Activated naive CD4-positive, alpha-beta T cell treated with anti-CD3 and anti-CD28 coated beads for 36 hours (primary cell): ENCODE results near the gene MRPS34. TPM values are rescaled to one million over a fixed set of nuclear protein-coding genes. Genes with fewer than 3 reads are reported as not detected.

Experiments
- CTCF ChIA-PET: fragments of 350-600 bp; sonication (Branson Sonifier 250); formaldehyde crosslinking; loops from one replicate; lab custom pipeline; 2021; ENCODE audit warnings: antibody characterized with exemption; lab: Charles Lee
- DNase-seq: peaks from one replicate; pipeline ENCODE4 v3.0.0-alpha.2; 2020
- H3K27ac Mint-ChIP-seq: one replicate; pipeline ENCODE4 v1.8.0; 2021; ENCODE audit warnings: mild to moderate bottlenecking, mixed read lengths
- H3K27me3 Mint-ChIP-seq: one replicate; pipeline ENCODE4 v1.8.0; 2021; ENCODE audit warnings: low read depth, mixed read lengths
- H3K36me3 Mint-ChIP-seq: one replicate; pipeline ENCODE4 v1.8.0; 2021; ENCODE audit warnings: low read depth, mixed read lengths
- H3K4me1 Mint-ChIP-seq: one replicate; pipeline ENCODE4 v1.8.0; 2021; ENCODE audit warnings: low read depth, mixed read lengths
- H3K4me3 Mint-ChIP-seq: one replicate; pipeline ENCODE4 v1.8.0; 2021; ENCODE audit warnings: mild to moderate bottlenecking, moderate library complexity, mixed read lengths
- H3K9me3 Mint-ChIP-seq: one replicate; pipeline ENCODE4 v1.8.0; 2021; ENCODE audit warnings: mixed read lengths
- intact Hi-C: fragments of 100-400 bp; cut with micrococcal nuclease; formaldehyde crosslinking; loops from one replicate; pipeline ENCODE4 v1.15.1; 2023
- total RNA-seq, 2 experiments: library from RNA; stranded (reverse); gene quantifications; one replicate each; pipeline ENCODE4 v1.2.3, GENCODE V29; 2021

Gene MRPS34
- total RNA-seq: 100 to 1,000 TPM; 122 to 138 TPM

DNA sequence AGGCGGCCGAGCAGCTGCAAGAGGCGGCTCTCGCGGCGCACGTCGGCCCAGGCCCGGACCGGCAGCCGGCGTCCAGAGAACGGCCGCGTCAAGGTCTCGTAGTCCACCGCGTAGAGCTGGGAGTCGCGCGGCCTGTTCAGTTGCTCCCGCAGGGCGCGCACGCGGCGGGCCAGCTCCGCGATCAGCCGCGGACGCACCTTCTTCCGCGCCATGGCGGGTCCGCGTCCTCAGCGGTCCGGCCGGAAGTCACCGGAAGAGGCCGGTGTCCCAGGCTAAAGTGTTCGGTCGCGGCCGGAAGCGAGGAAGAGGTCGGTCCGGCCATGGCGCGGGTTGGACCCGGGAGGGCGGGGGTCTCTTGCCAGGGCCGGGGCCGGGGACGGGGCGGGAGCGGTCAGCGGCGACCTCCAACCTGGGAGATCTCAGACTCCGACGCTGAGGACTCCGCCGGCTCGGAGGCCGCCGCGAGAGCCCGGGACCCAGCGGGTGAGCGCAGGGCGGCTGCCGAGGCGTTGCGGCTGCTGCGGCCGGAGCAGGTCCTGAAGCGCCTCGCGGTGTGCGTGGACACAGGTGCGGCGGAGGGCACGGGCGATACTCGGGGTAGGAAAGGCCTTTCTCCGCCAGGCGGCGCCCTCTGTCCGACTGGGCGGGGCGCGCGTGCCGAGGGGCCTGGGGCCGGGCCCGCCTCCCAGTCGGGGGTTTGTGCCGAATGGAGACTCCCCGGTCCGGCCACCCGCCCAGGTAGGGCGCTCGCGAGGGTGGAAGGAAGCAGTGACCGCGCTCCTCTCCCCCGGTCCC lies at the start of gene MRPS34:
MRPS34 (minus strand) TSS at position 227 of the 795 bp plus-strand sequence; CDS start at position 212, 15 bp downstream.
- peak; percentile 85 for DNase-seq

DNA sequence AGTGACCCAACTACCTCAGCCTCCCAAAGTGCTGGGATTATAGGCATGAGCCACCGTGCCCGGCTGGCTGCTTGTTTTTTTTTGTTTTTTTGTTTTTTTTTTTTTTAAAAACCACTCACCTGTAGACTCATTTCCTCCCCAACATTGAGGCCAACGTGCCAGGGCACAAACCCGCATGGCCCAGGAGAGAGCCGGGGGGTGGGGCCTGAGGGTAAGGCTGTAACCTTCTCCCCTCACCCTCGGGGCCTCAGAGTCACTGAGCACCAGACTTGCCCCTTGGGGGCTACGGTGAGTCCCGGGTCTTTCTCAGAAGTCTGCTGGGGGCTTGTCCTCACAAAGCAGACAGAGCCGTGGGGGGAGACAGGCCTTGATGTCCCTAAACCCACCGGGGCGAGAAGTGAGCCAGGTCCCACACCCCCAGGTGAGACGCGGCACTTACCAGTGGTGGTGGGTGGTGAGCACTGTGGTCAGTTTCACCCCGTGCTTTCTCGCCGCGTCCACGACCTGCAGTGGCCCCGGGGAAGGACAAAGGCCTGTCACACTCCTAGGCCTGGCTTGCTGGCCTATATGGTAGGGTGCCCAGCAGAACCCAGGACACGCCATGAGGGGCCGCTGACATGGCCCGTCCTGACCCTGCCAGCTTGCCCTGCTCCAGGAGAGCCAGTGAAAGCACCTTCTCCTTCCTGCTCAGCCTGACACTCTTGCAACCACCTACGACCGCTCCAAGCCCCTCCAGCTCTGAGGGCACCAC lies 49.1 kb upstream of the MRPS34 start:
- Mint-ChIP-seq H3K9me3 (no peaks in the 10 kb centered on the region), H3K27me3 (no peaks in the 10 kb centered on the region), H3K4me1 (peaks cover 20% of the 10 kb centered on the region), H3K27ac (no peak overlapping the region), H3K4me3 (no peak overlapping the region), H3K36me3 (peaks cover 2% of the 10 kb centered on the region)
- no peak for DNase-seq
- intact Hi-C loops: no loop called here
- CTCF ChIA-PET: no interaction called here

More for the DNA sequence above, at the start of gene MRPS34:
- Mint-ChIP-seq H3K4me1 (peaks cover 7% of the 10 kb centered on the region), H3K27ac (peak within 1 kb of the TSS; percentile 93), H3K4me3 (peak within 1 kb of the TSS; percentile 93), H3K27me3 (no peaks in the 10 kb centered on the region), H3K36me3 (peaks cover 12% of the 10 kb centered on the region), H3K9me3 (no peaks in the 10 kb centered on the region)
- CTCF ChIA-PET: interaction anchor here (1.5 to 3.5 kb wide), 3 partner anchors 10 to 168 kb away, joined by 3 to 26 read pairs (median 10); partner anchors contain the start of genes MAPK8IP3, NUBP2 and SPSB3
- intact Hi-C loops: loop anchor here (1.0 to 5.0 kb wide), 9 partner anchors 9 to 464 kb away; partner anchors contain the start of genes CRAMP1, FAHD1, HAGH and IFT140

DNA sequence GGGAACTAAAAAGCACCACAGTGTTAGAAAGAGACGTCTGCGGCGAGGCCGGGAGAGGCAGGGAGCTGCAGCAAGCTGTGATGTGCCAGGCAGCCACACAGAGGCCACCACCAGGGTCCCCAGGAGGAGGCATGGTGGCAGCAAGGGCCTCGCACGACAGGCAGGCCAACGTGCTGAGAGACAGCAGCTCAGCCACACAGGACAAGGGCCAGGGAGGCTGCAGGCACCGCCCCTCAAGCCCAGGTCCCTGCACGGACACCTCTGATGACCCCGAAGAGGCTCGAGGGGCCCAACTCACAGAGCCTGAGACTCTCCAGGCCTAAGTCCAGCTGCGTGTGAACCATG lies 48.0 kb upstream of the MRPS34 start:
- CTCF ChIA-PET: no interaction called here
- intact Hi-C loops: no loop called here
- DNase-seq: no peak
- Mint-ChIP-seq H3K27ac (no peak overlapping the region), H3K4me1 (peaks cover 20% of the 10 kb centered on the region), H3K4me3 (no peak overlapping the region), H3K9me3 (no peaks in the 10 kb centered on the region), H3K27me3 (no peaks in the 10 kb centered on the region), H3K36me3 (peaks cover 1% of the 10 kb centered on the region)

DNA sequence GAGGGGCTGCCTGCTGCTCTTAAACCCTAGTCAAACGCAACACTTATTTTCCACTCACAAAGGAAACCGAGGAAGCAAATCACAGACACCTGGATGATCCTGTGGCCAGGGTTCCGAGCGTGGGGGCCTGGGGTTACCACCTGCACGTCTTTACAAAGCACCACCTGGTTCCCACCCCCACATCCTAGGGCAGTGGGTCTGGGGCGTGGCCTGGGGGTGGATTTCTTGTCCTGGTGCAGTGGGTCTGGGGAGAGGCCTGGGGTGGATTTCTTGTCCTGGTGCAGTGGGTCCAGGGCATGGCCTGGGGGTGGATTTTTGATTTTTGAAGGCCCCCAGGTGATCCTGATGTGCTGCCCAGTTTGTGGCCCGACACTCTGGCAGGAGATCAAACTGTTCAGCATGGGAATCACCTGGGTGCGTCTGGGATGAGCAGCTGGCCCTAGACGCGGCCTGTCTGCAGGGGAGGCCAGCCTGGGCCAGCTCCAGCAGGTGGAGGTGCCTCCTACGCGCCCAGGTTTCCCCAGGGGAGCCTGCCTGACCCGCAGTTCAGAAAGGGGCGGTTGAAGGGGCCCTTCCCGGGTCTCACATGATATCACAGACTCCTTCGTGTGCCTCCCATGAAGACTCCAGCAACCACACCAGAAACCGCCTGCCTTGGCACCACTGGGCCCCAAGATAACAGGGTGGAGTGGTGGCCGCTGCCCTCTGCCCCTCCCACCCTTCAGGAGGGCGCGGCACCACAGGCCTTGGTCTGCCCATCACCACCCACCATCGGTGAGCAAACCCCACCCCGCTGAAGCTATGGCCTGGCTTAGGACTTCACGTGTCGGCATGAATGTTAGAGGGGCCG lies 47.4 kb upstream of the MRPS34 start:
- DNase-seq: no peak
- peaks cover 14% of the 10 kb centered on the region for H3K4me1 Mint-ChIP-seq
- no peaks in the 10 kb centered on the region for H3K9me3 Mint-ChIP-seq
- CTCF ChIA-PET: no interaction called here
- H3K36me3 Mint-ChIP-seq: peaks cover 1% of the 10 kb centered on the region
- intact Hi-C loops: no loop called here
- no peaks in the 10 kb centered on the region for H3K27me3 Mint-ChIP-seq
- no peak overlapping the region for H3K27ac Mint-ChIP-seq
- H3K4me3 Mint-ChIP-seq: no peak overlapping the region

DNA sequence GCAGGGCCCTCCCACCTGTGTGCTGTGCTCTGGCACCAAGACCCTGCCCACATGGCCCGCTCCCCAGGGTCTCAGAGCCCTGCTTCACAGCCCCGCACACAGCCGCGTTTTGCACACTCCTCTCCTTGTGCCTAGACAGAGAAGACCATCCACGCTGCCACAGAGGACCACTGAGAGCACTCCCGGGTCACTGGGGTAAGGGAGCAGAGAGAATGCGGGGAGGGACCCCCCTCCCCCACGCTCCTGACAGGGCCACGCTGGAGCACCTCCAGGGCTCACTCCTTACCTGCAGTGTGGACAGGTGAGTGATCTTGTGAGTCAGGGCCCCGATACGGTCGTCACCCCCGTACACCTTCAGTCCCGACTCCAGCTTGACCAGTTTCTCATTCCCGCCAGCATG lies 46.7 kb upstream of the MRPS34 start:
- peaks cover 1% of the 10 kb centered on the region for H3K36me3 Mint-ChIP-seq
- no peaks in the 10 kb centered on the region for H3K9me3 Mint-ChIP-seq
- no peak overlapping the region for H3K27ac Mint-ChIP-seq
- no peak overlapping the region for H3K4me3 Mint-ChIP-seq
- CTCF ChIA-PET: no interaction called here
- no peak for DNase-seq
- H3K4me1 Mint-ChIP-seq: peaks cover 8% of the 10 kb centered on the region
- no peaks in the 10 kb centered on the region for H3K27me3 Mint-ChIP-seq
- intact Hi-C loops: no loop called here

DNA sequence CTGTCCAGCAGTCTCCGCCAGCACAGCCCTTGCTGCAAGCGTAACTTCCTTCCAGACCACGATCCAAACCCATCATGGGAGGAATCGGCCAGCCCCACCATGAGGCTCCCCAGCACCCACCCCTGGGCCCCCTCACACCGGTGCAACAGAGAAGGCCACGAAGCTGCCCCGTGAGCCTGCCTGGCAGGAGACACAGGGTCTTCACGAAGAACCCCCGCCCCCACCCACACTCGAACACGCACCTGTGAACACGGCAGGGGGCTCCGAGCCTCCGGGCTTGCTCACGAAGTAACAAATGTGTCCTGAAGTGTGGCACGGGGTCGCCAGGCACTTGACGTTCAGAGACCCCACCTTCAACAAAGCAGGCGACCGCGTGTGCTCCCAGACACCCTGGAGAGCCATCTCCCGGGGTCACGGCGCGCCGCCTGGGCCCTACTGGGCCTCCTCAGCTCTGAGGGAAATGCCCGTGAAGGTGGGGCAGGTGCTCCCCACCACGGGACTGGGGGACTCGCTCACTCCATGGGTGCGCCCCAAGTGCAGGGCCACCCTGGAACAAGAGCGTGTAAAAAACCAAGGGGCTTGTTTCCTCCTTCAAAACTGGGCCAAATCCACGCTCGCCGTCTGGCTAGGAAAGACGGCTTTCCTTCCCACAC lies 46.1 kb upstream of the MRPS34 start:
- intact Hi-C loops: no loop called here
- CTCF ChIA-PET: no interaction called here

DNA sequence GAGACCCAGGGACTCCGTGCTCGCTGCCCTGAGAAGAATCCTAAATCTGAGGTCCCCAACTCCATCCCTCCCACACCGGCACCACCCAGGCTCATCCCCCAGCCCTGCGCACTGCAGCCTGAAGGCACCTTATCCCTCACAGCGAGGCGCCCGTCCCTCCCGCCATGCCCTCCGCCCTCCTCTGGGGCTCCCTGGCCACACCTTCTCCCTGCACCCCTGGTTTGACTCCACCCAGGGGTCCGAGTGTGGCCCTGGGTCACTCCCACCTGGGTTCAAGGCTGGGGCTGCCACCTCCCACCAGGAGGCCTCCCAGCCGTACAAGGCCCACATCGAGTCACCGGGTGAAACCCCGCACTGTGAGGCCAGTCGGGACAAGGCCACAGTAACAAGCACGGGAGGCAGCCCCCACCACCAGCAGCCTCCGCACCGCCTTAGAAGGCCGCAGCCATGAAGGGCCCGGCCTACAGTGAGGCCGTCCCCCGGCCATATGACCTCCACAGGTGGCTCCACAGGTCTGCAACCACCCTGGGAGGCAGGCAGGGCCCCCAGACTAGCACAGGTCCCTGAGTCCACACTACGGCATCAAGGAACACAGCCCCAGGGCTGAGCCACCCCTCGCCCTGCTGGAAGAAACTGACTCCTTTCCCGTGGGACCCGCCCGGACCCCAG lies 45.4 kb upstream of the MRPS34 start:
- H3K4me3 Mint-ChIP-seq: no peak overlapping the region
- no peak for DNase-seq
- no peaks in the 10 kb centered on the region for H3K27me3 Mint-ChIP-seq
- no peaks in the 10 kb centered on the region for H3K9me3 Mint-ChIP-seq
- peaks cover 1% of the 10 kb centered on the region for H3K36me3 Mint-ChIP-seq
- no peak overlapping the region for H3K27ac Mint-ChIP-seq
- CTCF ChIA-PET: no interaction called here
- intact Hi-C loops: no loop called here
- no peaks in the 10 kb centered on the region for H3K4me1 Mint-ChIP-seq

More for the DNA sequence above, 46.1 kb upstream of the MRPS34 start:
- H3K36me3 Mint-ChIP-seq: peaks cover 1% of the 10 kb centered on the region
- H3K9me3 Mint-ChIP-seq: no peaks in the 10 kb centered on the region
- H3K27me3 Mint-ChIP-seq: no peaks in the 10 kb centered on the region
- no peak for DNase-seq
- no peak overlapping the region for H3K27ac Mint-ChIP-seq
- peaks cover 4% of the 10 kb centered on the region for H3K4me1 Mint-ChIP-seq
- H3K4me3 Mint-ChIP-seq: no peak overlapping the region

DNA sequence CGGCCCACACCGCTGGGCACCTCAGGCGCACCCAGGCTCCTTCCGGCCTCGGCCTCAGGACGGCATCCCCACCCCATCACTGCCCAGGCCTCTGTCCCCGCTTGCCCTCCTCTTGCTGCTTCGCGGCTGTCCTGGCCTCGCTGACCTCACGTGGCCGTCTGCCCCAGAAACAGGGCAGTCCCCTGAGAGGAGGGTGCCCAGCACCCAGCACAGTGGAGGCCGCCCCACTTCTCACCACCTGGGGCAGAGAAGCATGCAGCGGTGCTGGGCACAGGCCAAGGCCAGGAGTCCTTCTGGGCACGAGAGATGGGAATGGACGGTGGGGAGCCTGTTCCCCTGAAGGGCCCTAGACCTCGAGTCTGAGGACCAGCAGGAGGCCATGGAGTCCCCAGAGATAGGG lies 44.8 kb upstream of the MRPS34 start:
- H3K9me3 Mint-ChIP-seq: no peaks in the 10 kb centered on the region
- CTCF ChIA-PET: interaction anchor here (0.6 kb wide), 1 partner anchor 124 kb away, joined by 3 read pairs; no protein-coding TSS in a partner anchor
- peaks cover 1% of the 10 kb centered on the region for H3K36me3 Mint-ChIP-seq
- peaks cover 5% of the 10 kb centered on the region for H3K4me1 Mint-ChIP-seq
- no peaks in the 10 kb centered on the region for H3K27me3 Mint-ChIP-seq
- DNase-seq: no peak
- intact Hi-C loops: no loop called here
- no peak overlapping the region for H3K27ac Mint-ChIP-seq
- no peak overlapping the region for H3K4me3 Mint-ChIP-seq

DNA sequence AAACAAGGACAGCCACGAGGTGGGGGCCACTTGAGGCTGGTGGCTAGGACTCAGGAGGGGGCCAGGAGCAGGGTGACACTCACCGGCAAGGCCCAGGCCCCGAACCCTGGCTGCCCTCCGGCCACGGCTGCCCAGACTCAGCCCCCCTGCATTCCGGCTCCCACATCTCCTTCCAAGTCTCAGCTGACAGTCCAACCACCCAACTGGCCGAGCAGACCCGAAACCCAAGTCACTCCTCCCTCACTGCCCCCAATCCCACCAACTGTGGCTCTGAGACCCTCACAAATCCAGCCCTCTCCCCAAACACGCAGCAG lies 44.3 kb upstream of the MRPS34 start:
- CTCF ChIA-PET: interaction anchor here (0.6 kb wide), 1 partner anchor 124 kb away, joined by 3 read pairs; no protein-coding TSS in a partner anchor
- intact Hi-C loops: no loop called here
- no peaks in the 10 kb centered on the region for H3K9me3 Mint-ChIP-seq
- H3K27me3 Mint-ChIP-seq: no peaks in the 10 kb centered on the region
- H3K4me3 Mint-ChIP-seq: no peak overlapping the region
- no peak for DNase-seq
- H3K27ac Mint-ChIP-seq: no peak overlapping the region
- H3K36me3 Mint-ChIP-seq: peaks cover 1% of the 10 kb centered on the region
- peaks cover 10% of the 10 kb centered on the region for H3K4me1 Mint-ChIP-seq

DNA sequence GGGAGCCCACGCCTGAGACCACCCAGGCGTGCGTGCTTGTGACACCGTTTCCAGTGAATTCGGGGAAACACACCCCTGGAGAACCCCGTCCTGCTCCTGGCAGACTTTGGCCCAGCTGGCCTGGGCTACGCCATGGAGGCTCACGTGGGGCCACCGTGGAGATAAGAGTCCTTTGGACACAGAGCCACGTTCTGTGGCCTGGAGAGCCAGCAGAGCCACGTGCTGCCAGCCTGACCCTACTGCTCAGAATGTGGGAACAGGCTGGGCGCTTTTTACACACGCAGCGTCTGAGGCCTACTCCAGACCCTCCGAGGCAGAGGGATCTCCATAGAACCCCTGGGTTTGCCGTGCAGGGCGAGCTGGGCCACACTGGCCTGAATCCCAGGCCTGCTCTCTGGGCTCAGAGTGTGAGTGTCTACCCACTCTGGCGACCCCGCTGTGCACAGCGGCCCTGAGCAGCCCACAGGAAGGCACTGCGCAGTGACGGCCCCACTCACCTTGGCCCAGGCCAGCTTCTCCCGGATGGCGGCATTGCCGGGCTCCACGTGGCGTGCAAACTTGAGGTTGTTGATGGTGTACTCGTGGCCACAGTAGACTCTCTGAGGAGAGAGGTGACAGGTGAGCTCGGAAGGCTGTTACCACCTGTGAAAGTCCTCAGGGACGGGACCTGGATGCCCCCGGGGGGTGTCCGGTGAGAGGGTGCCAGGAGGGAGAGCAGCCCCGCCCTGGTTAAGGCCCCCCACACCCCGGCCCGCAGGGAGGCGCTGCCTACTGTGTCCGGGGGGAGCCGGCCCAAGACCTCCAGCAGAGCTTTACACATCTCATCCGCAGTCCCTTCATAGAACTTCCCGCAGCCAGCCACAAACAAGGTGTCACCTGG lies 43.7 kb upstream of the MRPS34 start:
- DNase-seq: no peak
- H3K27ac Mint-ChIP-seq: no peak overlapping the region
- CTCF ChIA-PET: no interaction called here
- H3K4me3 Mint-ChIP-seq: no peak overlapping the region
- intact Hi-C loops: no loop called here
- no peaks in the 10 kb centered on the region for H3K9me3 Mint-ChIP-seq
- no peaks in the 10 kb centered on the region for H3K27me3 Mint-ChIP-seq
- H3K36me3 Mint-ChIP-seq: peaks cover 1% of the 10 kb centered on the region
- peaks cover 10% of the 10 kb centered on the region for H3K4me1 Mint-ChIP-seq

DNA sequence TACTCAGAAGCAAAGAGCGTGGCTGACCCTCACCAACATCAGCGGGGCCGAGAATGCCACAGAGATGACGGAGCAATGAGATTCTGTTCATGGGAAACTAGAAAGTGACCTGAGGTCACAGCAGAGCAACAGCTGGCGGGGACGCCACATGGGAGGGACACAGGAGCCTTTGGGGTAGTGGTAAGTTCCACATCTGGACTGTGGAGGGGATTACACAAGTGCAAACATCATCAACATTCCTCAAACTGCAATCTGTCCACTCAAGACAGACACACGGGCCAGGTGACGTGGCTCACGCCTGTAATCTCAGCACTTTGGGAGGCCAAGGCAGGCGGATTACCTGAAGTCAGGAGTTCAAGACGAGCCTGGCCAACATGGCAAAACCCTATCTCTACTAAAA lies 42.5 kb upstream of the MRPS34 start:
- no peaks in the 10 kb centered on the region for H3K27me3 Mint-ChIP-seq
- H3K36me3 Mint-ChIP-seq: peaks cover 1% of the 10 kb centered on the region
- no peak overlapping the region for H3K4me3 Mint-ChIP-seq
- CTCF ChIA-PET: no interaction called here
- no peak for DNase-seq
- intact Hi-C loops: no loop called here
- H3K27ac Mint-ChIP-seq: no peak overlapping the region
- no peaks in the 10 kb centered on the region for H3K9me3 Mint-ChIP-seq
- H3K4me1 Mint-ChIP-seq: peaks cover 10% of the 10 kb centered on the region
